GM12865 (cell line): ENCODE measurements around the gene MCC.

Experiments
- DNase-seq: peaks from one replicate; pipeline ENCODE4 v3.0.0; 2010; ENCODE audit warnings: low read depth
- H3K4me3 ChIP-seq: 2 replicates; pipeline ENCODE4 v1.5.1; 2011; ENCODE audit warnings: mild to moderate bottlenecking, low read depth, low read length, control low read depth
- TF ChIP-seq, protein P1 (sequence below): IDR thresholded peaks from 2 replicates; pipeline ENCODE4 v1.5.1; 2011; ENCODE audit warnings: low read length, control low read depth, low read depth, inconsistent platforms; ENCODE audit not compliant: insufficient read depth; ENCODE audit errors: missing control alignments

The MCC gene

DNA sequence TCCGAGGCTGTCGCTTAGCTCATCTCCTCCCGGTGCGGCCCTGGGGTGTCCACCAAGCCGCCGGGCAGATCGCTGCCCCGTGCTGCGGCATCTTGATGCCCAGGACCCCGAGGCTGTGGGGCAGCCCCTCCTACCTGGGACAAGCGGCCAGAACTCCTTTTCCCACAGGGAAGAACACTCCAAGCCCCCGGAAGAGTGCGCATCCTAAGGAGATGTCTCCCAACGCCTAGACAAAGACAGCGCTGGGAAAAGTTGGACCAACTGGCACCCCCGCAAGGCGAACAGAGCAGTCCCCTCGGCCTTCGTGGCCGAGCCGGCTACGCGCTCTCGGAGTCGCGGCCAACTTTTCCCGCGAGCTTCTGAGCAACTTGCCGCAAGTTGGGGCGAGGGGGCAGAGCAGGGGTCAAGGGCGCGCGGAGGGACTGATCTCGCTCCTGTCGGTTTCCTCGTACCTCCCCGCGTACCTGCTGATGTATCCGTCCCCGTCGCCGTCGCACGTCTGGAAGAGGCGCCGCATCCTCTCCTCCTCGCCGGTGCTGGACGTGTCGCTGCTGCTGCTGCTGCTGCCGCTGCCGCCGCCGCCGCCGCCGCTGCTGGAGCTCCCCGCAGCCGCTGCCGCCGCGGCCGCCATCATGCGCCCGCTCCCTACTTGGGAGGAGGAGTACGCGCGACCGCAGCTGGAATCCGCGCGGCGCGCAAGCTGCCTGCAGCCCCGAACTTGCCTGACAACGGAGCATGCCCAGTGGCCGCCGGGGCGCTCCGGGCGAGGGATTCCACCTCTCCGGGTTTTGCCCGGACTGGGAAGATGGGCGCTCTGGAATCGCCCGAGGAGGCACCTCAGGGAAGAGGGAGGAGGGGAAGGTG is at the start of gene MCC:
TSS of gene MCC (minus strand) at position 673 of the 864 bp plus-strand sequence.
- peak within 1 kb of the TSS; percentile 29 for H3K4me3 ChIP-seq
- TF ChIP-seq, protein P1, sequence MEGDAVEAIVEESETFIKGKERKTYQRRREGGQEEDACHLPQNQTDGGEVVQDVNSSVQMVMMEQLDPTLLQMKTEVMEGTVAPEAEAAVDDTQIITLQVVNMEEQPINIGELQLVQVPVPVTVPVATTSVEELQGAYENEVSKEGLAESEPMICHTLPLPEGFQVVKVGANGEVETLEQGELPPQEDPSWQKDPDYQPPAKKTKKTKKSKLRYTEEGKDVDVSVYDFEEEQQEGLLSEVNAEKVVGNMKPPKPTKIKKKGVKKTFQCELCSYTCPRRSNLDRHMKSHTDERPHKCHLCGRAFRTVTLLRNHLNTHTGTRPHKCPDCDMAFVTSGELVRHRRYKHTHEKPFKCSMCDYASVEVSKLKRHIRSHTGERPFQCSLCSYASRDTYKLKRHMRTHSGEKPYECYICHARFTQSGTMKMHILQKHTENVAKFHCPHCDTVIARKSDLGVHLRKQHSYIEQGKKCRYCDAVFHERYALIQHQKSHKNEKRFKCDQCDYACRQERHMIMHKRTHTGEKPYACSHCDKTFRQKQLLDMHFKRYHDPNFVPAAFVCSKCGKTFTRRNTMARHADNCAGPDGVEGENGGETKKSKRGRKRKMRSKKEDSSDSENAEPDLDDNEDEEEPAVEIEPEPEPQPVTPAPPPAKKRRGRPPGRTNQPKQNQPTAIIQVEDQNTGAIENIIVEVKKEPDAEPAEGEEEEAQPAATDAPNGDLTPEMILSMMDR = no peak
- DNase-seq = no peak

- H3K4me3 ChIP-seq = no peak overlapping the region
- TF ChIP-seq, protein P1 = no peak
- no peak for DNase-seq
Measured at GRCh38 chr5:113531481-113532159, 43.4 kb upstream of the MCC start.

- TF ChIP-seq, protein P1 = no peak
- H3K4me3 ChIP-seq = no peak overlapping the region
- no peak for DNase-seq
Measured at GRCh38 chr5:113527746-113528145, 39.5 kb upstream of the MCC start.

- TF ChIP-seq, protein P1 = no peak
- no peak overlapping the region for H3K4me3 ChIP-seq
- no peak for DNase-seq
Measured at GRCh38 chr5:113526421-113526820, 38.2 kb upstream of the MCC start.

DNA sequence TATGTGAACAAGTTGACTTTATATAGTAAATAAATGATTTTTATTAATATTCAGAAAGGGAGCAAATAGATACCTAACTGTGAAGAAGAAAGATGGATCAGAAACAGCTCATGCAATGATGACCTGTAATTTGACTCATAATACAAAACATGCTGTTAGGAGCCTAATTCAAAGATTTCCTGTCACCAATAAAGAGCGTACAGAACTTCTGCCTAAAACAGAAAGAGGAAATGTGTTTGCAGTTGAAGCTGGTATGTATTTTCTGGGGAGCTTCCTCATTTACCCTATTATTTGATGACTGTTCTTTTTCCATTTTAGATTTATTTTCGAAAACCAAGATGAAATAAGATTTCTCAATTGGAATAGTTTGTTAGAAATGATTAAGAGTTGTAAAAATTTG is 36.7 kb upstream of the MCC start:
- TF ChIP-seq, protein P1 = no peak
- no peak overlapping the region for H3K4me3 ChIP-seq
- DNase-seq = peak; percentile 46

- TF ChIP-seq, protein P1 = no peak
- no peak for DNase-seq
- no peak overlapping the region for H3K4me3 ChIP-seq
Measured at GRCh38 chr5:113523168-113523567, 34.9 kb upstream of the MCC start.
